ENCODE measurements around the gene CCDC57. TPM values are rescaled to one million over a fixed set of nuclear protein-coding genes. Genes with fewer than 3 reads are reported as not detected.

CCDC57 gene
- total RNA-seq, 2 experiments from 2014 or later = 129 to 135 TPM

GRCh38 chr17:82101301-82101715, 111.3 kb downstream of the CCDC57 start:
- Histone ChIP-seq H3K9me3 (ENCODE audit: control insufficient read depth in 1 of 2, insufficient read depth in 1 of 2, low read length in 2 of 2) (no peaks in the 10 kb centered on the region), H3K27me3 (ENCODE audit: control insufficient read depth in 1 of 2, insufficient read depth in 2 of 2, low read length in 2 of 2) (no peaks in the 10 kb centered on the region), H3K36me3 (ENCODE audit: insufficient read depth, low read length) (peaks cover 5% of the 10 kb centered on the region), H3K4me3 (ENCODE audit: low read length) (no peak overlapping the region), H3K27ac (ENCODE audit: low read depth in 1 of 2, low read length in 2 of 2) (no peak overlapping the region), H3K4me1 (ENCODE audit: insufficient read depth, low read length) (peaks cover 43% of the 10 kb centered on the region)
- intact Hi-C loops (cut with DNase I, micrococcal nuclease) = no loop called here
- peaks cover 10% of the 10 kb centered on the region for H3K36me3 Mint-ChIP-seq (ENCODE audit: low read depth)
- ChIA-PET POLR2A (interaction anchor here (1.4 kb wide), 1 partner anchor 25 kb away, joined by 5 read pairs; no protein-coding TSS in a partner anchor), CTCF (no interaction called here)
- no peak for ATAC-seq (ENCODE audit: poor library complexity)
- H3K27ac Mint-ChIP-seq = peak overlapping the region; percentile 80
- H3K4me3 Mint-ChIP-seq = peak overlapping the region; percentile 63
- H3K9me3 Mint-ChIP-seq = no peaks in the 10 kb centered on the region
- H3K4me1 Mint-ChIP-seq (ENCODE audit: low read depth) = peaks cover 10% of the 10 kb centered on the region
- no peaks in the 10 kb centered on the region for H3K27me3 Mint-ChIP-seq
- DNase-seq = peak in 2 of 14 experiments; percentile 5 to 25
- no peak for TF ChIP-seq CTCF (IDR thresholded peaks at IDR 0.05)

GRCh38 chr17:82100502-82101298, 111.9 kb downstream of the CCDC57 start:
- Histone ChIP-seq H3K27ac (ENCODE audit: low read depth in 1 of 2, low read length in 2 of 2) (no peak overlapping the region), H3K4me1 (ENCODE audit: insufficient read depth, low read length) (peaks cover 41% of the 10 kb centered on the region), H3K9me3 (ENCODE audit: control insufficient read depth in 1 of 2, insufficient read depth in 1 of 2, low read length in 2 of 2) (no peaks in the 10 kb centered on the region), H3K4me3 (ENCODE audit: low read length) (no peak overlapping the region), H3K27me3 (ENCODE audit: control insufficient read depth in 1 of 2, insufficient read depth in 2 of 2, low read length in 2 of 2) (no peaks in the 10 kb centered on the region), H3K36me3 (ENCODE audit: insufficient read depth, low read length) (peaks cover 7% of the 10 kb centered on the region)
- H3K27me3 Mint-ChIP-seq = no peaks in the 10 kb centered on the region
- DNase-seq (peak in 2 of 14 experiments; percentile 4 to 35), ATAC-seq (ENCODE audit: poor library complexity) (no peak)
- ChIA-PET CTCF (no interaction called here), POLR2A (interaction anchor here (0.7 kb wide), 1 partner anchor 26 kb away, joined by 3 read pairs; no protein-coding TSS in a partner anchor)
- peaks cover 6% of the 10 kb centered on the region for H3K36me3 Mint-ChIP-seq (ENCODE audit: low read depth)
- H3K4me1 Mint-ChIP-seq (ENCODE audit: low read depth) = peaks cover 8% of the 10 kb centered on the region
- no peak for TF ChIP-seq CTCF (IDR thresholded peaks at IDR 0.05)
- H3K9me3 Mint-ChIP-seq = no peaks in the 10 kb centered on the region
- peak overlapping the region; percentile 87 for H3K4me3 Mint-ChIP-seq
- intact Hi-C loops (cut with DNase I, micrococcal nuclease) = no loop called here
- H3K27ac Mint-ChIP-seq = peak overlapping the region; percentile 80

GRCh38 chr17:82098939-82099763, 113.5 kb downstream of the CCDC57 start:
- DNase-seq (peak in 2 of 14 experiments; percentile 41 to 54), ATAC-seq (ENCODE audit: poor library complexity) (no peak)
- H3K36me3 ChIP-seq (ENCODE audit: insufficient read depth, low read length) = peaks cover 18% of the 10 kb centered on the region
- POLR2A ChIA-PET = interaction anchor here (0.6 to 2.9 kb wide), 15 partner anchors 7 to 199 kb away, joined by 3 to 44 read pairs (median 4); partner anchors contain the start of genes DCXR and DUS1L
- peaks cover 3% of the 10 kb centered on the region for H3K4me1 Mint-ChIP-seq (ENCODE audit: low read depth)
- no peaks in the 10 kb centered on the region for H3K27me3 Mint-ChIP-seq
- no peaks in the 10 kb centered on the region for H3K9me3 Mint-ChIP-seq
- intact Hi-C loops (cut with DNase I, micrococcal nuclease) = loop anchor here (1.0 to 10.0 kb wide), 8 partner anchors 27 to 1994 kb away; partner anchors contain the start of genes CENPX (in 1 of the 2), GAA (in 1 of the 2), GPS1 (in 1 of the 2) and LRRC45 (in 1 of the 2)
- H3K4me3 ChIP-seq (ENCODE audit: low read length) = peak overlapping the region; percentile 54
- TF ChIP-seq CTCF (IDR thresholded peaks at IDR 0.05) = no peak
- peak overlapping the region; percentile 58 to 73 for H3K27ac ChIP-seq (ENCODE audit: low read depth in 1 of 2, low read length in 2 of 2)
- H3K9me3 ChIP-seq (ENCODE audit: control insufficient read depth in 1 of 2, insufficient read depth in 1 of 2, low read length in 2 of 2) = no peaks in the 10 kb centered on the region
- CTCF ChIA-PET = interaction anchor here (1.3 to 1.6 kb wide), 4 partner anchors 21 to 140 kb away, joined by 3 to 15 read pairs (median 10); no protein-coding TSS in a partner anchor
- peak overlapping the region; percentile 87 for H3K4me3 Mint-ChIP-seq
- H3K27me3 ChIP-seq (ENCODE audit: control insufficient read depth in 1 of 2, insufficient read depth in 2 of 2, low read length in 2 of 2) = no peaks in the 10 kb centered on the region
- peak overlapping the region; percentile 80 for H3K27ac Mint-ChIP-seq
- H3K36me3 Mint-ChIP-seq (ENCODE audit: low read depth) = peaks cover 10% of the 10 kb centered on the region
- H3K4me1 ChIP-seq (ENCODE audit: insufficient read depth, low read length) = peaks cover 30% of the 10 kb centered on the region

Data from CD4-positive, alpha-beta T cell (primary cell).